ENCODE data around the gene LCTL.

DNA sequence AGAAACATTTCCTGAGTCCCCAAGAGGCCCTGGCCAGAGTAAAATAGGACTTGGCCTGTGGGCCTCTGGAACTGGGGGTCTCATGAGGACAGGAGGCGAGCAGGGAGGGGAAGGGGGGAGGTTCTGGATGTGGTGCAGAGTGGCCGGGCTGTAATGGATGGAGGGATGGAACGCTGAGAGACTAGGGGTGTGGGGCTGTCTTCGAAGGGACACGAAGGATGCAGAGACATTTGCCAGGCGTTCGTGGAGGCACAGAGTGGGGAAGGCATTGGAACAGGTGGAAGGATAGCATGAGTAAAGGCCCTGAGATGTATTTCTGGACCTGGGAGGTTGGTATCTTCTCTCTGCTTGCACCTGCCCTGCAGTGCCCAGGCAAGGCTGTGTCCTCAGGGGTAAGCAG lies 2.1 kb upstream of the LCTL start:
- TF ChIP-seq, protein P1, sequence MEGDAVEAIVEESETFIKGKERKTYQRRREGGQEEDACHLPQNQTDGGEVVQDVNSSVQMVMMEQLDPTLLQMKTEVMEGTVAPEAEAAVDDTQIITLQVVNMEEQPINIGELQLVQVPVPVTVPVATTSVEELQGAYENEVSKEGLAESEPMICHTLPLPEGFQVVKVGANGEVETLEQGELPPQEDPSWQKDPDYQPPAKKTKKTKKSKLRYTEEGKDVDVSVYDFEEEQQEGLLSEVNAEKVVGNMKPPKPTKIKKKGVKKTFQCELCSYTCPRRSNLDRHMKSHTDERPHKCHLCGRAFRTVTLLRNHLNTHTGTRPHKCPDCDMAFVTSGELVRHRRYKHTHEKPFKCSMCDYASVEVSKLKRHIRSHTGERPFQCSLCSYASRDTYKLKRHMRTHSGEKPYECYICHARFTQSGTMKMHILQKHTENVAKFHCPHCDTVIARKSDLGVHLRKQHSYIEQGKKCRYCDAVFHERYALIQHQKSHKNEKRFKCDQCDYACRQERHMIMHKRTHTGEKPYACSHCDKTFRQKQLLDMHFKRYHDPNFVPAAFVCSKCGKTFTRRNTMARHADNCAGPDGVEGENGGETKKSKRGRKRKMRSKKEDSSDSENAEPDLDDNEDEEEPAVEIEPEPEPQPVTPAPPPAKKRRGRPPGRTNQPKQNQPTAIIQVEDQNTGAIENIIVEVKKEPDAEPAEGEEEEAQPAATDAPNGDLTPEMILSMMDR (conservative IDR thresholded peaks at IDR 0.05; ENCODE audit: low read length), result no peak
- no peak for TF ChIP-seq EZH2phosphoT487 (IDR thresholded peaks at IDR 0.05; ENCODE audit: borderline replicate concordance, low read depth, low read length)

Data from OCI-LY7 (cell line).